GM18867 (cell line): ENCODE results near the gene SDF4.

Experiments
- ATAC-seq: cut with Tn5 transposase; IDR thresholded peaks from one replicate; pipeline ENCODE4 v1.9.1; 2021; ENCODE audit warnings: mild to moderate bottlenecking, moderate library complexity; ENCODE audit not compliant: unreplicated experiment

The SDF4 gene

DNA sequence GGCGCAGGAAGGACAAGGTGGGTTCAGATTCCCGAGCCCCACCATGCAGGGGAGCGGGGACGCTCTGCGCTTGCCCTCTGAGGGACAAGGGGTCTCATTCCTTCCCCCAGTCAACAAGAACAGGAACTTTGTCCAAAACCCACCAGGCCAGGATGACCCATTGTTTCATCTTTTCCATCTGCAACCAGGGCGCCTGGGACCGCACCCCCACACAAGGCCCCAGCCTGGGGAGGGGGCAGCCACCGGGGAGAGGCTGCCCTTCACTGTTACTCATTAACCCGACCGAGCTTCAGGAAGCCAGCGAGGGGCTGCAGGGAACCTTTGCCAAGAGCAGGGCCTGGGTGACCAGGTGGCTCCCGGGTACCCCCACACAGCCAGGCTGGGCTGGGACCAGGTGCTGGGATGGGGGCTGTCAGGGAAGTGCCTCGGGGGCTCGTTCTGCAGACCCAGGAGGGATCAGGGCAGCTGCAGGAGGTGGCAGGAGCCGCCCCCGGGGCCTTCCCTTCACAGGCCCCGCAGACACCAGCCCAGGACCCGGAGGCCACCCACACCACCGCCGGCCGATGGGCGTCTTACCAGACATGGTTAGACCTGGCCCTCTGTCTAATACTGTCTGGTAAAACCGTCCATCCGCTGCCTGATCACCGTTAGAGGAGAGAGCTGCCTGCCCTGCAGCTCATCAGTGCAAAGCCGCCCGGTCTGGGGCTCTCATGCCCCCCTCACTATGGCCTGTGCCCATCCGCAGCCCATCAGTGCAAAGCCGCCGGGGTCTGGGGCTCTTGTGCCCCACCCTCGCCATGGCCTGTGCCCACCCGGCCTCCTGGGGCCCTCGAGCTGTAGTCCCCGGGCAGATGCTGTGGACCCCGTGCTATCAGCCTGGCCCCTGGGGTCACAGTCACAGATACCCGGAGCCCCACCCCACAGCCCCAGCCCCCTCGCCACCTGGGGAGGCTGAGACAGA lies 63.1 kb downstream of the SDF4 start:
- ATAC-seq: no peak

DNA sequence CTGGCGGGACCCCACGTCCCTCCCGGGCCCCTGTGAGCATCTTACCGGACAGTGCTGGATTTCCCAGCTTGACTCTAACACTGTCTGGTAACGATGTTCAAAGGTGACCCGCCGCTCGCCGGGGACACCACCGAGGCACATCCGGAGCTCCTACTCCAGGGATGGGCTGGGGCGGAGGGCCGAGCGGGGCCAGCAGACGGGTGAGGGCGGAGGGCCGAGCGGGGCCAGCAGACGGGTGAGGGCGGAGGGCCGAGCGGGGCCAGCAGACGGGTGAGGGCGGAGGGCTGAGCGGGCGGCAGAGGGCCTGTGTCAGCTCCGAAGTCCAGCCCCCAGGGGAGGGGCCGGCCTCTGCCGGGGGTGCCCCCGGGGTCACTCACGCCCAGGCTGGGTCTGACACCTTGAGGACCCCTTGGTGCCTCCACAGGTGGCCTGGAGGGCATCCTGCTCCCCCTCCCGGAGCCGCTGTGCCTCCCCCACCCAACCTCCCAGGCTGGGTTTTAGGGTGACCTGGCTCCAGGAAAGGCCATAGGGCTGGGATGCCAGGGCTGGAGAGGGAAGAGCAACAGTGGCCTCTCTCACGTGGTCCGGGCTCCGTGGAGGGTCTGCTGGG lies 63.9 kb downstream of the SDF4 start:
- ATAC-seq: no peak

DNA sequence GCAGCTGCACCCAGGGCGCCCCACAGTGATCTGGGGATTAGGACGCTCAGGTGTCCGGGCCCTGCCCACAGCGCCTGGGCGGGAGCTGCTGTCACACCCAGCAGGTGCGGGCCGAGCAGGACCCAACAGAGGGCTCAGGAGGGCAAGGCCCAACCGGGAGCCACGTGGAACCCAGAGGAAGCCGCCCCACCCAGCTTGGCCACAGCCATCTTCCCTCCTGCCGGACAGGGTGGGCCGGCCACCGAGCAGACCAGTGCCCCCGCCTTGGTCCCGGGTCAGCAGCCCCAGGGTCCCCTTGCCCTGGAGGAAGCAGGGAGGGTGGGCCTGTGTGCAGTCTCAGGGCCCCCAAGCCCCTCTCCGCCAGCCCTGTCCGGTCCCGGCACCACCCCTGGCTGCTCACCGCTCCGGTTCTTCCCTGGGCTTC lies 64.4 kb downstream of the SDF4 start:
- no peak for ATAC-seq
